Measurements from ENCODE around the gene GCH1. TPM values are rescaled to one million over a fixed set of nuclear protein-coding genes. Genes with fewer than 3 reads are reported as not detected.
A peak's percentile ranks its signal among the peaks of the same experiment; 100 is the strongest.
"Not testable (repeated sequence)": the region's sequence is repeated elsewhere in the genome, so short reads cannot be mapped to it uniquely, and the experiment has no call there.

The GCH1 gene
- total RNA-seq, 1 donor from 2014 or later: 15.0 TPM

DNA sequence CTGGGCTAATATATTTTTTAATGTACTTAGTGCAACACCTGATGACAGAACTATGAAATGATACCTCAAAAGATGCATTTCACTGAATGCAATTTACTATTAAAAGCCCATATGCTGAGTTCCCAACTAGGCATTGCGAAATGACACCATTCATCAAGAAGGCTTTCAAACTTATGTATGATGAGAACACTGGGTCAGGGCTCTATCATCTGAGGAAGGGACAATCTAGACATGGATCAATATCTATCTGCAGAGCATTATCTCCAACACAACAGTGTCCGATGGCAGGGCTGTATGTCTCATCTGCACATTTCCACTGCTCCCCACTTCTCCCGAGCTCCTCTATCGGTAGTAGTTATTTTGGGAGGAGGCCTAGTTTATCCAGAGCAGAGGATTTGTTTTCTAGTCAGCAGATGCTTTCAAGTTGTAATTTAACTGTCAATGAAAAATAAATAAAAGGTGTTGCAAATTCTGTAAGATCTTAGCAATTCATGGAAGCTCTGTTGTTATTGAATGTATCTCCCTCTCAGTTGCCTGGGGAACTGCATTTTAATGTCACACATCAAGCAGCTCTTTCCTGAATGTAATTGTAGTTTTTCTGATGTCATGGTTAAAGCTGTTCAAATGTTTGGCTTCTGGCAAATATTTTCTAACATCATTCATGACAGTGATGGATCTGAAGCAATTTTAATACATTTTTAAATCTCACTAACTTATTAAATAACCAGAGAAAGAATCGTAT lies 7.4 kb upstream of the GCH1 start:
- TF ChIP-seq, protein P1, sequence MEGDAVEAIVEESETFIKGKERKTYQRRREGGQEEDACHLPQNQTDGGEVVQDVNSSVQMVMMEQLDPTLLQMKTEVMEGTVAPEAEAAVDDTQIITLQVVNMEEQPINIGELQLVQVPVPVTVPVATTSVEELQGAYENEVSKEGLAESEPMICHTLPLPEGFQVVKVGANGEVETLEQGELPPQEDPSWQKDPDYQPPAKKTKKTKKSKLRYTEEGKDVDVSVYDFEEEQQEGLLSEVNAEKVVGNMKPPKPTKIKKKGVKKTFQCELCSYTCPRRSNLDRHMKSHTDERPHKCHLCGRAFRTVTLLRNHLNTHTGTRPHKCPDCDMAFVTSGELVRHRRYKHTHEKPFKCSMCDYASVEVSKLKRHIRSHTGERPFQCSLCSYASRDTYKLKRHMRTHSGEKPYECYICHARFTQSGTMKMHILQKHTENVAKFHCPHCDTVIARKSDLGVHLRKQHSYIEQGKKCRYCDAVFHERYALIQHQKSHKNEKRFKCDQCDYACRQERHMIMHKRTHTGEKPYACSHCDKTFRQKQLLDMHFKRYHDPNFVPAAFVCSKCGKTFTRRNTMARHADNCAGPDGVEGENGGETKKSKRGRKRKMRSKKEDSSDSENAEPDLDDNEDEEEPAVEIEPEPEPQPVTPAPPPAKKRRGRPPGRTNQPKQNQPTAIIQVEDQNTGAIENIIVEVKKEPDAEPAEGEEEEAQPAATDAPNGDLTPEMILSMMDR (conservative IDR thresholded peaks at IDR 0.05; ENCODE audit: low read depth, low read length): no peak
- no peak overlapping the region for H3K4me3 ChIP-seq (ENCODE audit: low read depth, low read length)
- DNase-seq (ENCODE audit: low read depth): no peak

DNA sequence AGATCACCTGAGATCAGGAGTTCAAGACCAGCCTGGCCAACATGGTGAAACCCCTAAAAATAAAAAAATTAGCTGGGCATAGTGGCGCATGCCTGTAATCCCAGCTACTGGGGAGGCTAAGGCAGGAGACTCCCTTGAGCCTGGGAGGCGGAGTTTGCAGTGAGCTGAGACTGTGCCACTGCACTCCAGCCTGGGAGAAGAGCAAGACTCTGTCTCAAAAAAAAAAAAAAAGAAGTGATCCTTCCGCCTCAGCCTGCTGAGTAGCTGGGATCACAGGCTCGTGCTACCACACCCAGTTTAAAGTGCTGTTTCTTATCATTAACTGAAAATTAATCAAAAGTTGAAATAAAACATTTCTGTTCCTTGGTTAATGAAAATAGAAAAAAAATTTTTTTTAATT lies 6.3 kb upstream of the GCH1 start:
- not testable (repeated sequence) for DNase-seq (ENCODE audit: low read depth)

DNA sequence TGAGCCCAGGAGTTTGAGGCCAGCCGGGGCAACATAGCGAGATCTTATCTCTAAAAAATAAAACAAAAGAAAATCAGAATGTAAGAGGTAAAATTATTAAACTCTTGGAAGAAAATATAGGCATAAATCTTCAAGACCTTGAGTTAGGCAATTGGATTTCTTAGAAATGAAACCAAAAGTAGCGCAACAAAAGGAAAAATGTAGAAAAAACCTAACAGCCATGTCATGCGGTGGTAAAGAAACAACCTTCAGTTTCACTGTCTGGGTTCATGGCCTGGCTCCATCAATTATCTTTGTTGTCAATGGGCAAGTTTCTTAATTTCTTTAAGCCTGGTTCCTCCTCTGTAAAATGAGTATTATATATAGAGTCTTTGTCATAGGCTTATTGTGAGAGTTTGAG lies 5.6 kb upstream of the GCH1 start:
- no peak for DNase-seq (ENCODE audit: low read depth)
- no peak overlapping the region for H3K4me3 ChIP-seq (ENCODE audit: low read depth, low read length)
- TF ChIP-seq, protein P1 (conservative IDR thresholded peaks at IDR 0.05; ENCODE audit: low read depth, low read length): no peak

More for the DNA sequence above, 6.3 kb upstream of the GCH1 start:
- not testable (repeated sequence) for H3K4me3 ChIP-seq (ENCODE audit: low read depth, low read length)

DNA sequence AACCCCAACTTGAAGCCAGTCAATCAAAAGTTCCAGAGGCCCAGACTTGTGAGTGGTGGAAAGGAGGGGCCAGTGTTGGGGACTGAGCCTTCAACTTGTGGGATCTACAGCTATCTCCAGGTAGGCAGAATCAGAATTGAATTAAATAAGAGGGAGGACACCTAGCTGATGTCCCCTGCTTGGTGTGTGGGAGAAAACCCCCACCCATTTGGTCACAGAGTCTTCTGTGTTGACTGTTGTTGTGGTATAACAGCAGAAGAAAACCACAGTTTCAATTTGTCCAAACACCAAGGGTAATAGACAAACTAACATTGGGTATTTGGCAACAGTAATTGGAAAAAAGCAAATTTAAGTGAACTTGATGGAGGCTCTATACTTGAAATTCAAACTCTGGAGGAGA lies 3.4 kb upstream of the GCH1 start:
- no peak for DNase-seq (ENCODE audit: low read depth)
- H3K4me3 ChIP-seq (ENCODE audit: low read depth, low read length): no peak overlapping the region
- TF ChIP-seq, protein P1 (conservative IDR thresholded peaks at IDR 0.05; ENCODE audit: low read depth, low read length): no peak

DNA sequence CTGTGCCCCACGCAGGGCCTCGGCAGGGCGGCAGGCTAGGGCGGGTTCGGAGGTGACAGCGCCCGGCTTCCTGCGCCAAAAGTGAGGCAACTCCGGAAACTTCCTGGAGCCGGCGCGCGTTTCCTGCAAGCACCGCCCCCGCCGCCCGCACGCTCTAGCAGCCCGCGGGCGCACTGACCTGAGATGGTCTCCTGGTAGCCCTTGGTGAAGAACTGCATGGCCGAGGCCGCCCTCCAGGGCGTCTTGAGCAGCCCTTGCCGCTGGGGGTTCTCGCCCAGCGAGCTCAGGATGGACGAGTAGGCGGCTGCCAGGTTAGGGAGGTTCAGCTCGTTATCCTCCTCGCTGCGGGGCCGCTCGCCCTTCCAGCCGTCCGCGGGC lies 494 bp downstream of the GCH1 start:
- DNase-seq (ENCODE audit: low read depth): no peak
- TF ChIP-seq, protein P1 (conservative IDR thresholded peaks at IDR 0.05; ENCODE audit: low read depth, low read length): no peak

DNA sequence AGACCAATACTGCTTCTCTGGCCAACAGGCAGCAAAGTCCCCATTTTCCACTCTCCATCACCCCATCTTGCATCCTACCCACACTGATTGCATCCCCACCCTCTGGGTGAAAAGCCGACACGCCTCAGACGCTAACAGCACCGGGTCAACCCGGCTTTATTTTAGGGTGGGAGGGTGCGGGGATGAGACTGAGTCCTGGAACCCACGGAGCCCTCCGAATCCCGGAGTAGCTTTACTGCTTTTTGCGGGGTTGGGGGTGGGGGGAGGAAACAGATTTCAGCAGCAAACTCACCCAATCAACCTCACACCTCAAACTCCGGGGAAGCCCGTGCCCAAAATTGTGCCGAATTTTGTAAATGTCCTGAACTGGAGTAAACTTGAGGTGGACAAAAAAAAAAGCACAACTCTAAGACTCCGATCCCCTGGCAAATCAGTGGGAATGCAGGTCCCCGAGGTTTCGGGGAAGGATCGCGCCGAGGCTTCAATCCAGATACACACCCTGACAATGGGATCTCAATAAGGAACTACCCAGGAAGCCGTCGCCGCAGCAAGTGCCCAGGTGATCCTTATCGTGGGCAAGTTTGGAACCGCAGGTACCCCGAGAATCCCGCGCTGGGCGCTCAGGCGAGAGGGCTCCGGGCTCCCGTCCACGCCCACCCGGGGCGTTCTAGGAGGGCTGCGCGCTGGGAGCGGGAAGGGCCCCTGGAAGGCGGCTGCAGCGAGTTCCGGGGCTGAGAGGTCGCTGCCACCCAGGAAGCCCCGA lies 1.1 kb downstream of the GCH1 start:
- TF ChIP-seq, protein P1 (conservative IDR thresholded peaks at IDR 0.05; ENCODE audit: low read depth, low read length): no peak
- peak overlapping the region; percentile 86 for H3K4me3 ChIP-seq (ENCODE audit: low read depth, low read length)
- DNase-seq (ENCODE audit: low read depth): no peak

More for the DNA sequence above, 494 bp downstream of the GCH1 start:
- peak overlapping the region; percentile 86 for H3K4me3 ChIP-seq (ENCODE audit: low read depth, low read length)

DNA sequence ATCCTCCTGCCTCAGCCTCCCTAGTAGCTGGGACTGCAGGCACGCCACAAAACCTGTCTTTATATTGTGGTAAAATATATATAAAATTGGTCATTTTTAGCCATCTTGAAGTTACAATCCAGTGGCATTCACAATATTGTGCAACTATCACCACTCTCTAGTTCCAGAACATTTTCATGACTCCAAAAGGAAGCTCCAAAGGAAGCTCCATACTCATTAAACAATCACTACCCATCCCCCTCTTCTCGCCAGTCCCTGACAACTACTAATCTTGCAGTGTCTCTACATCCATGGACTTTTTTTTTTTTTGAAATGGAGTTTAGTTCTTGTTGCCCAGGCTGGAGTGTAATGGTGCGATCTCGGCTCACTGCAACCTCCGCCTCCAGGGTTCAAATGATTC lies 3.1 kb downstream of the GCH1 start:
- DNase-seq (ENCODE audit: low read depth): no peak
- no peak overlapping the region for H3K4me3 ChIP-seq (ENCODE audit: low read depth, low read length)
- TF ChIP-seq, protein P1 (conservative IDR thresholded peaks at IDR 0.05; ENCODE audit: low read depth, low read length): no peak

DNA sequence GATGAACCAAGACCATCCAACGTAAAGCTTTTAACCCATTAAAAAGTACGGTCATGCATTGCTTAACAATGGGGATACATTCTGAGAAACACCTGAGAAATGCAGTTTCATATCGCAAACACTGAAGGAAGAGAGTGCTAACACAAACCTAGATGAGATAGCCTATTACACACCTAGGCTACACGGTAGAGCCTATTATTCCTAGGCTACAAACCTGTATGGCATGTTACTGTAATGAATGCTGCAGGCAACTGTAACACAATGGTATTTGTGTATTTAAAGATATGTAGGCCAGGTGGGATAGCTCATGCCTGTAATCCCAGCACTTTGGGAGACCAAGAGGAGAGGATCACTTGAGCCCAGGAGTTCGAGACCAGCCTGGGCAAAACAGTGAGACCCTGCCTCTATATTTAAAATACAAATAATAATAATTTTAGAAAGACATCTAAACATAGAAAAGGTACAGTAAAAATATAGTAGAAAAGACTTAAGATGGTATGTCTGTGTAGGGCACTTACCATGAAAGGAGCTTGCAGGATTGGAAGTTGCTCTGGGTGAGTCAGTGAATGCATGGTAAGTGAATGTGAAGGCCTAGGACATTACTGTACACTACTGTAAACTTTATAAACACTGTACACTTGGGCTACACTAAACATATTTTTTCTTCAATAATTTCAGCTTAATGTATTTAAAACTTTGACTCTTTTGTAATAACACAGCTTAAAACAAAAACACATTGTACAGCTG lies 4.6 kb downstream of the GCH1 start:
- DNase-seq (ENCODE audit: low read depth); H3K4me3 ChIP-seq (ENCODE audit: low read depth, low read length): not testable (repeated sequence)
